ENCODE results near the gene ITIH1.
"Not testable (repeated sequence)": the region's sequence is repeated elsewhere in the genome, so short reads cannot be mapped to it uniquely, and the experiment has no call there.

ITIH1 gene

GRCh38 chr3:52777127-52777958 is at the start of gene ITIH1:
Gene ITIH1, plus strand, starts transcription at chr3:52777599. Its CDS starts 17 bp downstream, at chr3:52777616.
- DNase-seq, result no peak

GRCh38 chr3:52728753-52729152 is 48.6 kb upstream of the ITIH1 start:
- not testable (repeated sequence) for DNase-seq

GRCh38 chr3:52730681-52731080 is 46.7 kb upstream of the ITIH1 start:
- DNase-seq, result no peak

GRCh38 chr3:52731590-52731989 is 45.8 kb upstream of the ITIH1 start:
- no peak for DNase-seq

- no peak for DNase-seq
Measured at GRCh38 chr3:52733256-52733891, 44.0 kb upstream of the ITIH1 start.

- no peak for DNase-seq
Measured at GRCh38 chr3:52739730-52740129, 37.7 kb upstream of the ITIH1 start.

GRCh38 chr3:52742418-52743041 is 34.9 kb upstream of the ITIH1 start:
- no peak for DNase-seq

GRCh38 chr3:52743152-52743551 is 34.2 kb upstream of the ITIH1 start:
- DNase-seq, result no peak

GRCh38 chr3:52743721-52744120 is 33.7 kb upstream of the ITIH1 start:
- no peak for DNase-seq

GRCh38 chr3:52752045-52752660 is 25.2 kb upstream of the ITIH1 start:
- DNase-seq, result no peak

- DNase-seq, result no peak
Measured at GRCh38 chr3:52754373-52754772, 23.0 kb upstream of the ITIH1 start.

- DNase-seq, result no peak
Measured at GRCh38 chr3:52756141-52756540, 21.3 kb upstream of the ITIH1 start.

- DNase-seq, result peak; percentile 12
Measured at GRCh38 chr3:52763466-52763865, 13.9 kb upstream of the ITIH1 start.

GRCh38 chr3:52769786-52770455 is 7.5 kb upstream of the ITIH1 start:
- DNase-seq, result no peak

GRCh38 chr3:52770496-52771333 is 6.7 kb upstream of the ITIH1 start, which contains the start of gene NEK4:
Gene NEK4, minus strand, starts transcription at chr3:52770940. Its CDS starts 194 bp downstream, at chr3:52770746.
- DNase-seq, result peak; percentile 70

- DNase-seq, result no peak
Measured at GRCh38 chr3:52771334-52771681, 6.1 kb upstream of the ITIH1 start.

GRCh38 chr3:52771702-52772101 is 5.7 kb upstream of the ITIH1 start:
- no peak for DNase-seq

GRCh38 chr3:52773361-52774065 is 3.9 kb upstream of the ITIH1 start:
- no peak for DNase-seq

- no peak for DNase-seq
Measured at GRCh38 chr3:52774066-52774713, 3.2 kb upstream of the ITIH1 start.

Data from NCI-H226 (cell line).